T-helper 1 cell treated with Interleukin-12 subunit alpha and Interleukin-12 subunit beta and Interleukin-4 antibody, amounts not matched to agents 30 μg/mL and 1 μg/mL, for 36 hours (primary cell): ENCODE results near the gene UTS2R.
"Not testable (repeated sequence)": the region's sequence is repeated elsewhere in the genome, so short reads cannot be mapped to it uniquely, and the experiment has no call there.

Experiments used
- H3K27ac Mint-ChIP-seq: one replicate; pipeline ENCODE4 v1.8.0; 2021; ENCODE audit warnings: mild to moderate bottlenecking, mixed read lengths
- H3K27me3 Mint-ChIP-seq: one replicate; pipeline ENCODE4 v1.8.0; 2021; ENCODE audit warnings: low read depth, mixed read lengths
- H3K36me3 Mint-ChIP-seq: one replicate; pipeline ENCODE4 v1.8.0; 2021; ENCODE audit warnings: low read depth, mixed read lengths
- H3K4me1 Mint-ChIP-seq: one replicate; pipeline ENCODE4 v1.8.0; 2021; ENCODE audit warnings: low read depth, mixed read lengths
- H3K4me3 Mint-ChIP-seq: one replicate; pipeline ENCODE4 v1.8.0; 2021; ENCODE audit warnings: mild to moderate bottlenecking, moderate library complexity, mixed read lengths
- H3K9me3 Mint-ChIP-seq: one replicate; pipeline ENCODE4 v1.8.0; 2021; ENCODE audit warnings: mixed read lengths

Gene UTS2R

GRCh38 chr17:82374626-82375331, 3.2 kb downstream of the UTS2R start:
- H3K4me1 Mint-ChIP-seq: peaks cover 9% of the 10 kb centered on the region

DNA sequence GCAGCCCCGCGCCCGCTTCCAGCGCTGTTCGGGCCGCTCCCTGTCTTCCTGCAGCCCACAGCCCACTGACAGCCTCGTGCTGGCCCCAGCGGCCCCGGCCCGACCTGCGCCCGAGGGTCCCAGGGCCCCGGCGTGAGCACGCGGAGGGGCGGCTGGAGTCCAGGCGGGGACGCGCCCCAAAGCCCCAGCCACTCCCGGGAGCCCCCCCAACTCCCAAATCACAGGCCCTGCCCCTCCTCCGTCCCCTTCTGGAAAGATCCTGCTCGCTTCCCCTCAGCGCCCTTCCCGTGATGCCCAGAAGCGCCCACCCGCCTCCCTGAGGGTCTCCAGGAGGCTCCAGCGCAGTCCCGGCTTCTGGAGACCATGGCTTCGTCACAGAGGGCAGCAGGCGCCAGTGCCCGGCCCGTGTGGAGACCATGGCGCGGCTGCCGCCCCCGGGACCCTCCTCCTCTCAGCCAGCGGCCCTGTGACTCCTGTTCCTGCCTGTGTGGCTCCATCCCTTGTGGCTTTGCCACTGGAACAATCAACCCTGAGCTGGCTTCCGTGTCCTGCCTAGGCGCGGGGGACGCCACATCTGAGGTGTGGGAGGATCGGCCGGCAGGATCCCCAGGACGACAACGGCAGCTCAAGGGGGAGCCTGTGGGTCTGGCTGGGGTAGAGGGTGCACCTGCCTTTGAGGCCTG, 3.9 kb downstream of the UTS2R start:
- peaks cover 53% of the 10 kb centered on the region for H3K27me3 Mint-ChIP-seq
- H3K27ac Mint-ChIP-seq: no peak overlapping the region
- H3K9me3 Mint-ChIP-seq: no peaks in the 10 kb centered on the region
- no peak overlapping the region for H3K4me3 Mint-ChIP-seq
- no peaks in the 10 kb centered on the region for H3K36me3 Mint-ChIP-seq
- peaks cover 9% of the 10 kb centered on the region for H3K4me1 Mint-ChIP-seq

More at GRCh38 chr17:82374626-82375331, 3.2 kb downstream of the UTS2R start:
- Mint-ChIP-seq H3K27ac (no peak overlapping the region), H3K9me3 (no peaks in the 10 kb centered on the region), H3K27me3 (peaks cover 52% of the 10 kb centered on the region), H3K4me3 (no peak overlapping the region), H3K36me3 (no peaks in the 10 kb centered on the region)

DNA sequence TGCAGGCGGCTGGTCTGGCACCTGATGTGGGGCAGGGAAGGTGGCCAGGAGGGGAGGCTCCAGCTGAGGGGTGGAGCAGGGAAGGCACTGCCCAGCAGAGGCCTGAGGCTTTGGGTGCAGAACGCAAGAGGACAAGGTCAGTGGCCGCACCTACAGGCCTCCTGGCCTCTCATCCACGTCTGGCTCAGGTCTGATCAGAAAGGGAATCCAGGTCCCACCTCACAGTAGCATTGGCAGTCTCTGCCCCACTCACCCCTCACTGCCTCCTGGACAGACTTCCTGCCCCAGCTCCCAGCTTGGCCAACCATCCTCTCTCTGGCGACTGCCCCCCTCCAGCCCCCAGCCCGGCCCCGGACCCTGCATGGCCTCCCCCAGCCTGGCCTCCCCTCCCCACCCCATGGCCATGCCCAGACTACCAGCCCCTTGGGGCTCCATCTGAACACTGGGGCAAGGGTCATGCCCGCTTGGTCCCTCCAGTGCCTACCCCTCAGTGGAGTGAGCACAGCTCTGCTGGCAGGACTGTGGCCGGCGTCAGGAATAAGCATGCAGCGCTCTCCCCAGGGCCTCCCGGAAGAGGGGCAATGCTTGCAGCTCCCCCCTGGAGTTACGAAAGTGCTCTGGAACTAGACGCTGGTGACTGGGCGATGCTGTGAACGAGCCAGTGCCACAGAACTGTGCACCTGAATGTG, 4.6 kb downstream of the UTS2R start:
- no peak overlapping the region for H3K27ac Mint-ChIP-seq
- peaks cover 53% of the 10 kb centered on the region for H3K27me3 Mint-ChIP-seq
- H3K4me1 Mint-ChIP-seq: peaks cover 6% of the 10 kb centered on the region
- H3K9me3 Mint-ChIP-seq: no peaks in the 10 kb centered on the region
- no peaks in the 10 kb centered on the region for H3K36me3 Mint-ChIP-seq
- H3K4me3 Mint-ChIP-seq: no peak overlapping the region

DNA sequence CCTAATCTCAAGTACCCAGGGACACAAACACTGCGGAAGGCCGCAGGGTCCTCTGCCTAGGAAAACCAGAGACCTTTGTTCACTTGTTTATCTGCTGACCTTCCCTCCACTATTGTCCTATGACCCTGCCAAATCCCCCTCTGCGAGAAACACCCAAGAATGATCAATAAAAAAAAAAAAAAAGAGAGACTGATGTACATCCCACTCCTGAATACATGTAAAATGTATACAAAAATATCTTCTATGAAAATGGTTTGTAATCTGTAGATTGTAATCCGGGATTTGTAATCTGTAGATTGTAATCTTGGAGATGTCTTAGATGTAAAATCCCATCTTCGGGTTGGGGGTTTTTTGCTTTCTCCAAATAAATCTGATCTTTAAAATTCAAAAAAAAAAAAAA, 5.7 kb downstream of the UTS2R start:
- H3K4me3 Mint-ChIP-seq, H3K9me3 Mint-ChIP-seq, H3K36me3 Mint-ChIP-seq, H3K27ac Mint-ChIP-seq, H3K4me1 Mint-ChIP-seq: not testable (repeated sequence)
- peaks cover 58% of the 10 kb centered on the region for H3K27me3 Mint-ChIP-seq

DNA sequence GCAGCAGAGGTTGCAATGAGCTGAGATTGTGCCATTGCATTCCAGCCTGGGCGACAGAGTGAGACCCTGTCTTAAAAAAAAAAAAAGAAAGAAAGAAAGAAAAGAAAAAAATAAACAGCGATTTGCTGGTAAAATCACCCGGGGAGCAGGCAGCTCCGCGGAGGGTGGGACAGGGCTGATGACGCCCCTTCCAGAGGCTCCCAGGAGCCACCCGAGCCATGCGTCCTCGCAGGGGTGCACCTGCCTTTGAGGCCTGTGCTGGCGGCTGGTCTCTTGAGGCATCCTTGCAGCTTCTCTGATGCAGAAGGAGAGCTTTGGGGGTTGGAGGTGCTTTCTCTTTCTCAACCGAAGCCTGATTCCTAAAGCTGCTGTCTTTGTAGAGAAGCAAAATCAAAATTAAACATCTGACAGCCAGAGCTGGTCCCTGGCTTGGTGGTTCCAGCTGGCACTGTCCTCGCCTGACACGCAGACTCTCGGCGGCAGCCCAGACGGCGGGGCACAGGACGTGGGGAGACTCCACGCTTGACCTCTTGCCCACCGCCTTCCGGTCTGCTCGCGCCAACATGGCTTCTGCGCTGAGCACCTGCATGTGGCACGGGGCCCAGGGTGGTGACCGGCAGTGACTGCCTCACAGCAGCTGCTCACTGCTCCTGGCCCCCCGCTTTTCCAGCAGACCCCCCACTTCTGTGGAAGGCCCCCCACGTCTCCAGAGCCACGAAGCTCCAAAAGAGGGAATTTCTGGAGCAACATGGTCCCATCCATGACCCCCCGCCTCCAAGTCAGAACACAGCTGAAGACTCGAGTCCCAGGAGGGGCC, 6.6 kb downstream of the UTS2R start:
- Mint-ChIP-seq H3K27me3 (peaks cover 49% of the 10 kb centered on the region), H3K36me3 (no peaks in the 10 kb centered on the region), H3K4me3 (no peak overlapping the region), H3K27ac (no peak overlapping the region), H3K4me1 (peaks cover 2% of the 10 kb centered on the region), H3K9me3 (no peaks in the 10 kb centered on the region)

DNA sequence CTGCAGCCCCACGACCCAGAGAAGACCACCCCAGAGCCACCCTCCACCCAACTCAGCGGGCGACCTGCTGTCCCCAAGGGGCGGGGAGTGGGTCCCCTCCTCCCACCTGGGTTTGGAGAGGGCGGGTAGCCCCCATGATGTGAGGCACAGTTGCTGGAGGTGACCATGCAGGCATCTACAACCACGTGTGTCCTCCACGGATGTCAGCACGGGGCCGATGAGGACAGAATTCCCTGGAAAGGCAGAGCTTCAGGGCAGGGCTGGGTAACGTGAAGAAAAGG, 7.1 kb downstream of the UTS2R start:
- H3K27ac Mint-ChIP-seq: no peak overlapping the region
- no peaks in the 10 kb centered on the region for H3K9me3 Mint-ChIP-seq
- no peak overlapping the region for H3K4me3 Mint-ChIP-seq
- H3K4me1 Mint-ChIP-seq: no peaks in the 10 kb centered on the region
- peaks cover 44% of the 10 kb centered on the region for H3K27me3 Mint-ChIP-seq
- no peaks in the 10 kb centered on the region for H3K36me3 Mint-ChIP-seq

DNA sequence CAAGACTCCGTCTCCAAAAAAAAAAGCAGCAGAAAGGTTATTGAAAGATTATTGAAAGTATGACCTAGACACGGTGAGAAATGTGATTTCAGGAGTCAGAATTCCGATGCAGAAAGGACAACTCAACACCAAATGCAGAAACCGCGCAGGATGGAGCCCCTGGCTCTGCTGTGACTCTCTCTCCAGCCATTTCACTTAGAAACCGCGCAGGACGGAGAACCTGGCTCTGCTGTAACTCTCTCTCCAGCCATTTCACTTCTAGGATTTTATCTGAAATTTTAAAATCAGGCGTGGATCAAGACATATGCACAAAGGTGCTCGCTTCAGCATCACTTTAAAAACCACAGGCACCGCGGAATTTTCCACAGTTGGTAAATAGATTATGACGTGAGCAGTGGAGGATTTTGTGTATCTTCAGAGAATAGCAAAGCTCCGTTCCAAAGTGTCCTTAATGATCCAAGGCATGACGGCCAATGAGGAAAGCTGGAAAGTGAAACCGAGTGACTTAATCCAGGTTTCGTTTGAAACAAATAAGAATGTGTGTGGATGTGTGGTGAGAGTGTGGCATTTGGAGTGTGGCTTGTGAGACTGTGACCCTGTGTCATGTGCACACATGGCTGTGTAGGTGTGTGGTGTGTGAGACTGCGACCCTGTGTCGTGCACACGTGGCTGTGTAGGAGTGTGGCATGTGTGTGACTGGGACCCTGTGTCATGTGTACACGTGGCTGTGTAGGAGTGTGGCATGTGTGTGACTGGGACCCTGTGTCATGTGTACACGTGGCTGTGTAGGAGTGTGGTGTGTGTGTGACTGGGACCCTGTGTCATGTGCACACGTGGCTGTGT, 9.5 kb downstream of the UTS2R start:
- no peak overlapping the region for H3K4me3 Mint-ChIP-seq
- H3K4me1 Mint-ChIP-seq: no peaks in the 10 kb centered on the region
- peaks cover 40% of the 10 kb centered on the region for H3K27me3 Mint-ChIP-seq
- H3K9me3 Mint-ChIP-seq: no peaks in the 10 kb centered on the region
- H3K36me3 Mint-ChIP-seq: no peaks in the 10 kb centered on the region
- no peak overlapping the region for H3K27ac Mint-ChIP-seq

- H3K36me3 Mint-ChIP-seq, H3K27ac Mint-ChIP-seq, H3K4me1 Mint-ChIP-seq, H3K9me3 Mint-ChIP-seq, H3K4me3 Mint-ChIP-seq: not testable (repeated sequence)
- H3K27me3 Mint-ChIP-seq: peaks cover 35% of the 10 kb centered on the region
Observed at GRCh38 chr17:82381703-82382009, 10.1 kb downstream of the UTS2R start.

- not testable (repeated sequence) for H3K36me3 Mint-ChIP-seq, H3K27ac Mint-ChIP-seq, H3K4me3 Mint-ChIP-seq, H3K9me3 Mint-ChIP-seq, H3K4me1 Mint-ChIP-seq
- H3K27me3 Mint-ChIP-seq: peaks cover 30% of the 10 kb centered on the region
Observed at GRCh38 chr17:82382220-82382932, 10.8 kb downstream of the UTS2R start.

GRCh38 chr17:82382933-82383255, 11.3 kb downstream of the UTS2R start:
- no peaks in the 10 kb centered on the region for H3K36me3 Mint-ChIP-seq
- no peaks in the 10 kb centered on the region for H3K9me3 Mint-ChIP-seq
- H3K27ac Mint-ChIP-seq: no peak overlapping the region
- H3K4me3 Mint-ChIP-seq: no peak overlapping the region
- no peaks in the 10 kb centered on the region for H3K4me1 Mint-ChIP-seq
- peaks cover 31% of the 10 kb centered on the region for H3K27me3 Mint-ChIP-seq

- H3K9me3 Mint-ChIP-seq: no peaks in the 10 kb centered on the region
- no peak overlapping the region for H3K27ac Mint-ChIP-seq
- H3K36me3 Mint-ChIP-seq: no peaks in the 10 kb centered on the region
- H3K4me1 Mint-ChIP-seq: no peaks in the 10 kb centered on the region
- H3K4me3 Mint-ChIP-seq: no peak overlapping the region
- peaks cover 32% of the 10 kb centered on the region for H3K27me3 Mint-ChIP-seq
Observed at GRCh38 chr17:82383411-82383810, 11.8 kb downstream of the UTS2R start.

DNA sequence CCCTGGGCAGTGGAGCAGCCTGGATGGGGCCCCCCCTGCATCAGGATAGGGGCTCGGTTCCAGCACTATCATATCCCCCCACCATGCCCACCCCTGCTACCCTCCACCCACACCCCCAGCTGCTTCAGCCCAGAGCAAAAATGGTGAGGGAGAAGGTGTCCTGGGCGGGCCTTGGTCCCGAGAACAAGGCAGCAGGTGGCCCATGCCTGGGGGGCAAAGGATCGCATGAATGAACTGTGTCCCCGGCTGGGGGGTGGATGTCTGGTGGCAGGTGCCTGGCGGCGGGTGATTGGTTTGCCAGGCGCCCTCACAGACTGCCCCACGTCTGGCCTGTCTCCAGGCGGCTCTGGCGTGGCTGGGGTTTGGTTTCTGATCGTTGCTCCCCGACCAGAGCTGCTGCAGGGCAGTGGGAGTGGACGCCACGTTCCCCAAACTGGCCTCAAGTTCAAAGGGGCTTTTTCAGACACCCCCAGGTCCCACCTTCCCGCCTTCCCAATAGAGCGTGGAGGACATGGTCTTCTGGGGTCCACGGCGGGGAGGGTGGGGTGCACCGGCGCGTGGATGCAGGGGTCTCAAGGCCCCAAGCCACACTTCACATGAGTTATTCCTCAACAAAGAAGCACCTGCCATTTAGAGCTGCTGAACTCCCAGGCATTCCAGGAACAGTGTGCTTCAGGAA, 12.6 kb downstream of the UTS2R start:
- H3K27me3 Mint-ChIP-seq: peaks cover 28% of the 10 kb centered on the region

GRCh38 chr17:82384730-82385481, 13.3 kb downstream of the UTS2R start:
- Mint-ChIP-seq H3K4me1 (no peaks in the 10 kb centered on the region), H3K27ac (no peak overlapping the region), H3K27me3 (peaks cover 26% of the 10 kb centered on the region), H3K9me3 (no peaks in the 10 kb centered on the region), H3K4me3 (no peak overlapping the region), H3K36me3 (no peaks in the 10 kb centered on the region)

More for the DNA sequence above, 12.6 kb downstream of the UTS2R start:
- Mint-ChIP-seq H3K4me1 (no peaks in the 10 kb centered on the region), H3K9me3 (no peaks in the 10 kb centered on the region), H3K27ac (no peak overlapping the region), H3K4me3 (no peak overlapping the region), H3K36me3 (no peaks in the 10 kb centered on the region)
